A673 (cell line): ENCODE results near the gene ATG3. TPM values are rescaled to one million over a fixed set of nuclear protein-coding genes. Genes with fewer than 3 reads are reported as not detected.
"Not testable (repeated sequence)": the region's sequence is repeated elsewhere in the genome, so short reads cannot be mapped to it uniquely, and the experiment has no call there.

Experiments
- BruUV-seq: library from RNA; stranded (reverse); fragments of 400-500 nt; replicated peaks from 2 replicates; lab custom pipeline; 2021; lab: Mats Ljungman, UMichigan
- CTCF ChIA-PET: fragments of 300-600 bp; sonication (Branson Sonifier 250); formaldehyde crosslinking; loops from one replicate; lab custom pipeline; 2022; ENCODE audit warnings: antibody characterized with exemption; lab: Charles Lee
- POLR2A ChIA-PET: fragments of 300-600 bp; sonication (Branson Sonifier 250); formaldehyde crosslinking; loops from one replicate; lab custom pipeline; 2022; ENCODE audit warnings: antibody characterized with exemption; ENCODE audit not compliant: low non-redundant PET; lab: Charles Lee
- DNase-seq: peaks from one replicate; pipeline ENCODE4 v3.0.0-alpha.2; 2015; ENCODE audit warnings: low spot score
- H3K27ac ChIP-seq: fragments of 200-600 bp; sonication (generic); 2 replicates; pipeline ENCODE4 v1.5.1; 2016; ENCODE audit warnings: mixed run types, low read depth, mild to moderate bottlenecking, mixed read lengths, antibody characterized with exemption, low read length; ENCODE audit not compliant: poor library complexity, severe bottlenecking
- H3K27me3 ChIP-seq: fragments of 200-600 bp; sonication (generic); replicated peaks from 2 replicates; pipeline ENCODE4 v1.6.1; 2017; ENCODE audit warnings: mixed run types, low read depth, mild to moderate bottlenecking, mixed read lengths, antibody characterized with exemption, low read length; ENCODE audit not compliant: insufficient read depth, poor library complexity
- H3K36me3 ChIP-seq: fragments of 200-600 bp; sonication (generic); 2 replicates; pipeline ENCODE4 v1.6.1; 2016; ENCODE audit warnings: mixed run types, mild to moderate bottlenecking, mixed read lengths, antibody characterized with exemption, low read length; ENCODE audit not compliant: insufficient read depth, poor library complexity, severe bottlenecking
- H3K4me1 ChIP-seq: fragments of 200-600 bp; sonication (generic); 2 replicates; pipeline ENCODE4 v1.6.1; 2017; ENCODE audit warnings: mixed run types, mild to moderate bottlenecking, mixed read lengths, antibody characterized with exemption, low read length; ENCODE audit not compliant: insufficient read depth, poor library complexity, severe bottlenecking
- H3K4me3 ChIP-seq: fragments of 200-600 bp; sonication (generic); 2 replicates; pipeline ENCODE4 v1.5.1; 2016; ENCODE audit warnings: low read depth, mixed run types, mild to moderate bottlenecking, mixed read lengths, low read length; ENCODE audit not compliant: poor library complexity, severe bottlenecking
- H3K9me3 ChIP-seq: fragments of 200-600 bp; sonication (generic); 2 replicates; pipeline ENCODE4 v1.6.1; 2016; ENCODE audit warnings: mixed run types, low read depth, mild to moderate bottlenecking, mixed read lengths, antibody characterized with exemption, low read length; ENCODE audit not compliant: poor library complexity, severe bottlenecking
- EZH2 ChIP-seq: fragments of 200-600 bp; sonication (generic); IDR thresholded peaks from 2 replicates; pipeline ENCODE4 v1.6.1; 2017; ENCODE audit warnings: borderline replicate concordance, low read depth, mild to moderate bottlenecking, mixed read lengths, antibody characterized with exemption, low read length; ENCODE audit not compliant: poor library complexity, severe bottlenecking
- intact Hi-C: fragments of 100-400 bp; cut with micrococcal nuclease; formaldehyde crosslinking; loops from one replicate; pipeline ENCODE4 v1.10.0; 2022; ENCODE audit not compliant: unreplicated experiment
- total RNA-seq: library from RNA; stranded (reverse); gene quantifications from 2 replicates; pipeline ENCODE4 v1.2.3, GENCODE V29; 2021
- TF ChIP-seq, protein P1 (sequence below): fragments of 300-800, 200-600 bp; sonication (generic); conservative IDR thresholded peaks from 2 replicates; pipeline ENCODE4 v1.5.1; 2017; ENCODE audit warnings: low read depth, mild to moderate bottlenecking, antibody characterized with exemption, low read length, moderate library complexity, mixed read lengths

Gene ATG3
- total RNA-seq, 1 experiment from 2014 or later = 54.5 TPM

DNA sequence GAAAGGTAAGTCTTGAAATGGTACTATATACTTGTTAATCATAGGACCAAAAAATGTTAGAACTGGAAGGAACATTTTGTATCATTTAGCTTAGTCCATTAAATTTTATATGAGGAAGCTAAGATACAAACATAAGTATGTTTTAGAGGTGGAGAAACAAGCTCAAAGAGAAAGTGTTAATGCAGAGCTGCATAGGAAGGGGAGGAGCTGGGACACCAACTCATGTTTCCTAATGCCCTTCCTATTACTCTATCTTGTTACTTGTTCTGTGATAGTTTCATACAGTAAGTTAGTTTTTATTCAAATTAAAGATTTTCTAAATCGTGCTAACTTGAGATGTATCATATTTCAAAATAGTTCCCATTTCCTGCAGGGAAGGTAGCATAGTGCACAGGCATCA, 7.5 kb upstream of the ATG3 start:
- H3K4me3 ChIP-seq = no peak overlapping the region
- H3K36me3 ChIP-seq = peaks cover 6% of the 10 kb centered on the region
- no peaks in the 10 kb centered on the region for H3K4me1 ChIP-seq
- no peaks in the 10 kb centered on the region for H3K27me3 ChIP-seq
- intact Hi-C loops = no loop called here
- H3K9me3 ChIP-seq = no peaks in the 10 kb centered on the region
- TF ChIP-seq, protein P1, sequence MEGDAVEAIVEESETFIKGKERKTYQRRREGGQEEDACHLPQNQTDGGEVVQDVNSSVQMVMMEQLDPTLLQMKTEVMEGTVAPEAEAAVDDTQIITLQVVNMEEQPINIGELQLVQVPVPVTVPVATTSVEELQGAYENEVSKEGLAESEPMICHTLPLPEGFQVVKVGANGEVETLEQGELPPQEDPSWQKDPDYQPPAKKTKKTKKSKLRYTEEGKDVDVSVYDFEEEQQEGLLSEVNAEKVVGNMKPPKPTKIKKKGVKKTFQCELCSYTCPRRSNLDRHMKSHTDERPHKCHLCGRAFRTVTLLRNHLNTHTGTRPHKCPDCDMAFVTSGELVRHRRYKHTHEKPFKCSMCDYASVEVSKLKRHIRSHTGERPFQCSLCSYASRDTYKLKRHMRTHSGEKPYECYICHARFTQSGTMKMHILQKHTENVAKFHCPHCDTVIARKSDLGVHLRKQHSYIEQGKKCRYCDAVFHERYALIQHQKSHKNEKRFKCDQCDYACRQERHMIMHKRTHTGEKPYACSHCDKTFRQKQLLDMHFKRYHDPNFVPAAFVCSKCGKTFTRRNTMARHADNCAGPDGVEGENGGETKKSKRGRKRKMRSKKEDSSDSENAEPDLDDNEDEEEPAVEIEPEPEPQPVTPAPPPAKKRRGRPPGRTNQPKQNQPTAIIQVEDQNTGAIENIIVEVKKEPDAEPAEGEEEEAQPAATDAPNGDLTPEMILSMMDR = no peak
- no peak for TF ChIP-seq EZH2
- CTCF ChIA-PET = no interaction called here
- no peak for DNase-seq
- no peak overlapping the region for H3K27ac ChIP-seq
- POLR2A ChIA-PET = no interaction called here
- no TSS peak for BruUV-seq

DNA sequence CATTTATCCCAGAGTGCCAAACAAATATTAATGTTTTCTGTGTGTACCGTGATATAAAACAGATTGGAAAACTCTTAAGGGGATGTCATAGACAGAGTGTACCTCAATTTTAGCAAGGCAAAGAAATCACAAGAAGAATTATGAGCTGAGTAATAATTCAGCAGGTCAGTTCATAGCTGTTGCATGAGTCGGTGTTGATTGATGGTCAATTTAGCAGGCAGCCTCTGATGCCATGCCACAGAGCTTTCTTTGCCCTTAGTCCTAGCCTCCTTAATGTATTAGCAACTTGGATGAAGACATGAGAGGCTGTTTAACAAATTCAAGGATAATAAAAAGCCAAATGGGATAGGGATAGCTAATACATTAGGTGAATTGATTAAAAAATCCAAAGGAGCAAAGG, 6.9 kb upstream of the ATG3 start:
- H3K4me3 ChIP-seq = no peak overlapping the region
- no TSS peak for BruUV-seq
- TF ChIP-seq EZH2 = no peak
- TF ChIP-seq, protein P1 = no peak
- no peaks in the 10 kb centered on the region for H3K27me3 ChIP-seq
- H3K36me3 ChIP-seq = no peaks in the 10 kb centered on the region
- CTCF ChIA-PET = no interaction called here
- no peaks in the 10 kb centered on the region for H3K9me3 ChIP-seq
- H3K4me1 ChIP-seq = no peaks in the 10 kb centered on the region
- DNase-seq = no peak
- intact Hi-C loops = no loop called here
- POLR2A ChIA-PET = no interaction called here
- no peak overlapping the region for H3K27ac ChIP-seq

DNA sequence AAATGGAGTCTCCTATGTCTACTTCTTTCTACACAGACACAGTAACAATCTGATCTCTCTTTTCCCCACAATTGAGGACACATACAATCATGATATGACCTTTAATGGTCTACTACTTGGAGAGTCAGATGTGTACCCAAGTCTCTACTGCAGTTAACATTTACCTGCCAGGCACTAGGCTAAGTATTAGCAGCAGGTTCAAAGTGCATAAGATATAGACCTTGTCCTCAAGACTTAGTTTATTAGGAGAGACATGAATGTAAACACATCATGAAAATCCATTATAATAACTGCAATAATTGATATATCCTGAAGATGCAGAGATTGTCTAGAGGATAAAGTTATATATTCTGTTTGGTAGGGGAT, 3.2 kb upstream of the ATG3 start:
- no peak overlapping the region for H3K4me3 ChIP-seq
- no TSS peak for BruUV-seq
- ChIA-PET CTCF (no interaction called here), POLR2A (no interaction called here)
- H3K9me3 ChIP-seq = no peaks in the 10 kb centered on the region
- H3K36me3 ChIP-seq = no peaks in the 10 kb centered on the region
- peaks cover 4% of the 10 kb centered on the region for H3K4me1 ChIP-seq
- DNase-seq = no peak
- intact Hi-C loops = no loop called here
- TF ChIP-seq EZH2 = no peak
- TF ChIP-seq, protein P1 = no peak
- H3K27ac ChIP-seq = no peak overlapping the region
- H3K27me3 ChIP-seq = no peaks in the 10 kb centered on the region

DNA sequence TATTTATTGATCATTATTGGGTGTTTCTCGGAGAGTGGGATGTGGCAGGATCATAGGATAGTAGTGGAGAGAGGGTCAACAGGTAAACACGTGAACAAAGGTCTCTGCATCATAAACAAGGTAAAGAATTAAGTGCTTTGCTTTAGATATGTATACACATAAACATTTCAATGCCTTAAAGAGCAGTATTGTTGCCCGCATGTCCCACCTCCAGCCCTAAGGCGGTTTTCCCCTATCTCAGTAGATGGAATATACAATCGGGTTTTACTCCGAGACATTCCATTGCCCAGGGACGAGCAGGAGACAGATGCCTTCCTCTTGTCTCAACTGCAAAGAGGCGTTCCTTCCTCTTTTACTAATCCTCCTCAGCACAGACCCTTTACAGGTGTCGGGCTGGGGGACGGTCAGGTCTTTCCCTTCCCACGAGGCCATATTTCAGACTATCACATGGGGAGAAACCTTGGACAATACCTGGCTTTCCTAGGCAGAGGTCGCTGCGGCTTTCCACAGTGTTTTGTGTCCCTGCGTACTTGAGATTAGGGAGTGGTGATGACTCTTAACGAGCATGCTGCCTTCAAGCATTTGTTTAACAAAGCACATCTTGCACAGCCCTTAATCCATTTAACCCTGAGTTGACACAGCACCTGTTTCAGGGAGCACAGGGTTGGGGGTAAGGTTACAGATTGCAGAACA, 2.6 kb upstream of the ATG3 start:
- intact Hi-C loops, H3K36me3 ChIP-seq, H3K27ac ChIP-seq, H3K9me3 ChIP-seq, CTCF ChIA-PET, H3K27me3 ChIP-seq, H3K4me3 ChIP-seq, H3K4me1 ChIP-seq, DNase-seq, BruUV-seq, POLR2A ChIA-PET: not testable (repeated sequence)
